Measurements from ENCODE around the gene TLR9.

TLR9 gene

DNA sequence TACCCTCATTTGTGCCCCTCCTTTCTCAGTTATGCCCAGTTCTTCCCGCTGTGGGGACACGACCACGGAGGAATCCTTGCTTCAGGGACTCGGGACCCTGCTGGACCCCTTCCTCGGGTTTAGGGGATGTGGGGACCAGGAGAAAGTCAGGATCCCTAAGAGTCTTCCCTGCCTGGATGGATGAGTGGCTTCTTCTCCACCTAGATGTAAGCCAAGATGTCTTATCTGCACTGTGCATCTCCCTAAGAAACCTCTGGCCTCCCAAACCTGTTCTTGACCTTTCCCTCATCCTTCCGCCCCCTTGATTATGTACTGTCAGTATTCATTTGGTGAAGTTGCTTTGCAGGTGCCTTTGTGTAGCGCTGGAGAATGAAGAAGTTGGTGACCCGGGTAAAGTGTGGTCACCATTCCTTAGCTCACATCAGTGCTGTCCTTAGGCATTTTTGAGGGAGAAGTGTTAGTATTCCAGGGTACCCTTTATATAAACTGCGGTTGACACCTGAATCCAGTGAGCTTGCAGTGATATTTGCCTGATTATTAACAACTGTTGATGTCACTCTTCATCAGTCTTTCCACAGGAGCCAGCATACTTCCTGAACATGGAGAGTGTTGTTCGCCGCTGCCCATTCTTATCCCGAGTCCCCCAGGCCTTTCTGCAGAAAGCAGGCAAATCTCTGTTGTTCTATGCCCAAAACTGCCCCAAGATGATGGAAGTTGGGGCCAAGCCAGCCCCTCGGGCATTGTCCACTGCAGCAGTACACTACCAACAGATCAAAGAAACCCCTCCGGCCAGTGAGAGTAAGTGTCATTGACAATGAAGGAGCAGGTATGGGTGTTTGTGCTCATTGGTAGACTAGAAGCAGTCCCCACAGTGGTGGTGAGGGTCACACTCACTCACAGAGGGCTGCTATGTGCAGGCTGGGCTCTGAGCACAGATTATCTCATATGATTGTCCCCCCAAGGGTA, 26.5 kb downstream of the TLR9 start:
- Histone ChIP-seq H3K4me1 (ENCODE audit: control insufficient read depth, insufficient read depth, low read depth, low read length) (peaks cover 13% of the 10 kb centered on the region), H3K23ac (ENCODE audit: low read length in 2 of 2) (peak overlapping the region in 1 of 2 experiments; percentile 90), H3K79me1 (replicated peaks; ENCODE audit: low read length, poor library complexity, severe bottlenecking) (peaks cover 18% of the 10 kb centered on the region), H3K18ac (ENCODE audit: low read depth in 1 of 2, low read length in 2 of 2) (peak overlapping the region; percentile 94 to 95), H2AFZ (ENCODE audit: low read depth, low read length) (no peak overlapping the region), H3K27me3 (ENCODE audit: control insufficient read depth in 1 of 2, insufficient read depth in 1 of 2, low read length in 2 of 2) (no peaks in the 10 kb centered on the region), H3K4me2 (ENCODE audit: low read length, poor library complexity, severe bottlenecking) (peak overlapping the region; percentile 98), H3K9me3 (ENCODE audit: control insufficient read depth, low read length) (no peaks in the 10 kb centered on the region), H2BK120ac (ENCODE audit: low read depth, low read length) (no peak overlapping the region), H2BK12ac (ENCODE audit: low read length in 2 of 2) (no peak overlapping the region), H4K91ac (ENCODE audit: low read length) (no peak overlapping the region), H4K8ac (ENCODE audit: low read length) (no peak overlapping the region), H3K36me3 (ENCODE audit: control insufficient read depth in 1 of 2, insufficient read depth in 2 of 2, low read depth in 1 of 2, low read length in 2 of 2) (peaks cover 15 to 46% of the 10 kb centered on the region in 2 experiments), H2BK5ac (ENCODE audit: low read depth, low read length, poor library complexity, severe bottlenecking) (no peak overlapping the region), H2BK15ac (ENCODE audit: low read depth, poor library complexity, severe bottlenecking) (peak overlapping the region; percentile 12), H3K27ac (ENCODE audit: low read length, poor library complexity, severe bottlenecking) (no peak overlapping the region), H3K9ac (ENCODE audit: low read length) (peak overlapping the region; percentile 93), H3K4ac (ENCODE audit: low read depth in 1 of 2, low read length in 2 of 2) (peak overlapping the region in 1 of 2 experiments; percentile 87), H3K14ac (ENCODE audit: low read length in 2 of 2) (peak overlapping the region; percentile 59 to 94), H2AK5ac (ENCODE audit: low read length, severe bottlenecking) (peak overlapping the region; percentile 58), H3K4me3 (ENCODE audit: insufficient read depth in 1 of 2, low read depth in 1 of 2, low read length in 2 of 2) (peak overlapping the region; percentile 98)
- no peak for DNase-seq
- WGBS = 87% methylated on average over 8 of the region's 14 CpGs

DNA sequence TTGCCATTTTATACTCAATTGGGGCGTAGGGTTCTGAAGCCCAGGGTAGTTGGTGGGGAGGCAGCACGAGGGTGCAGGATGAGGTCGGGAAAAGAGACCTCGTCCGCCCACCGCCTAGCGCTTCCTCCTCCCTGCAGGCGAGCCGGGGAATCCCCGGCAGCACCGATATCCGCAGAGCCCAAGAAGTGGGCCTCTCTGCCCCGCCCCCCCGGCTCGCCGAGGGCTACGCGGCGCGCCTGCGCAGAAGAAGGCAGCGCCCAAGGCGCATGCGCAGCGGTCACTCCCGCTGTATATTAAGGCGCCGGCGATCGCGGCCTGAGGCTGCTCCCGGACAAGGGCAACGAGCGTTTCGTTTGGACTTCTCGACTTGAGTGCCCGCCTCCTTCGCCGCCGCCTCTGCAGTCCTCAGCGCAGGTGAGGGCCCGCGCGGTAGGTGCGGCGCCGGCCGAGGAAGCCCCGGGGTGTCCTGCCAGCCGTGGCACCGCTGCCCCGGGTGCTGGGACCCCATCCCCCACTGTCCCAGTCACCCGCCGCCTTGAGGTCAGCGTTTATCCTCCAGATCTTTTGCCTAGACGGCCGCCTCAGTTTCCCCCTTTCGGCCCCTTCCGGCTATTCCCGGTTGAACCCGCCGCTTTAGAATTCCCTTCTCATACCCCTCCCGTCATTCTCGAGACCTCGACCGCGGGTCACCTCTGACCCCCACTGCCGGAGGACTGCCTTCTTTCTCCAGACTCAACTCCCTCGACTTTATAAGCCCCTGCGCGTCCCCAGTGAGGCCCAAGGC, 27.4 kb downstream of the TLR9 start, which contains the start of gene ALAS1:
TSS of gene ALAS1 (plus strand) at position 319 of the 784 bp plus-strand sequence. CDS start 1,082 bp downstream, outside the sequence.
- Histone ChIP-seq H2BK5ac (ENCODE audit: low read depth, low read length, poor library complexity, severe bottlenecking) (peak within 1 kb of the TSS; percentile 71), H3K4me1 (ENCODE audit: control insufficient read depth, insufficient read depth, low read depth, low read length) (peaks cover 17% of the 10 kb centered on the region), H3K79me1 (replicated peaks; ENCODE audit: low read length, poor library complexity, severe bottlenecking) (peaks cover 18% of the 10 kb centered on the region), H3K18ac (ENCODE audit: low read depth in 1 of 2, low read length in 2 of 2) (peak within 1 kb of the TSS; percentile 94 to 95), H4K8ac (ENCODE audit: low read length) (peak within 1 kb of the TSS; percentile 88), H2BK12ac (ENCODE audit: low read length in 2 of 2) (peak within 1 kb of the TSS; percentile 75 to 92), H3K14ac (ENCODE audit: low read length in 2 of 2) (peak within 1 kb of the TSS; percentile 59 to 94), H3K27ac (ENCODE audit: low read length, poor library complexity, severe bottlenecking) (peak within 1 kb of the TSS; percentile 52), H3K27me3 (ENCODE audit: control insufficient read depth in 1 of 2, insufficient read depth in 1 of 2, low read length in 2 of 2) (no peaks in the 10 kb centered on the region), H2AK5ac (ENCODE audit: low read length, severe bottlenecking) (peak within 1 kb of the TSS; percentile 94), H3K23ac (ENCODE audit: low read length in 2 of 2) (peak within 1 kb of the TSS in 1 of 2 experiments; percentile 90), H3K9me3 (ENCODE audit: control insufficient read depth, low read length) (no peaks in the 10 kb centered on the region), H4K91ac (ENCODE audit: low read length) (peak within 1 kb of the TSS; percentile 84), H3K9ac (ENCODE audit: low read length) (peak within 1 kb of the TSS; percentile 93), H2BK120ac (ENCODE audit: low read depth, low read length) (peak within 1 kb of the TSS; percentile 65), H2BK15ac (ENCODE audit: low read depth, poor library complexity, severe bottlenecking) (peak within 1 kb of the TSS; percentile 97), H3K4me3 (ENCODE audit: insufficient read depth in 1 of 2, low read depth in 1 of 2, low read length in 2 of 2) (peak within 1 kb of the TSS; percentile 98), H3K36me3 (ENCODE audit: control insufficient read depth in 1 of 2, insufficient read depth in 2 of 2, low read depth in 1 of 2, low read length in 2 of 2) (peaks cover 13 to 37% of the 10 kb centered on the region in 2 experiments), H3K4ac (ENCODE audit: low read depth in 1 of 2, low read length in 2 of 2) (peak within 1 kb of the TSS; percentile 88 to 92), H2AFZ (ENCODE audit: low read depth, low read length) (peak within 1 kb of the TSS; percentile 92), H3K4me2 (ENCODE audit: low read length, poor library complexity, severe bottlenecking) (peak within 1 kb of the TSS; percentile 98)
- peak; percentile 90 for DNase-seq
- 1% methylated on average over 71 of the region's 71 CpGs for WGBS

DNA sequence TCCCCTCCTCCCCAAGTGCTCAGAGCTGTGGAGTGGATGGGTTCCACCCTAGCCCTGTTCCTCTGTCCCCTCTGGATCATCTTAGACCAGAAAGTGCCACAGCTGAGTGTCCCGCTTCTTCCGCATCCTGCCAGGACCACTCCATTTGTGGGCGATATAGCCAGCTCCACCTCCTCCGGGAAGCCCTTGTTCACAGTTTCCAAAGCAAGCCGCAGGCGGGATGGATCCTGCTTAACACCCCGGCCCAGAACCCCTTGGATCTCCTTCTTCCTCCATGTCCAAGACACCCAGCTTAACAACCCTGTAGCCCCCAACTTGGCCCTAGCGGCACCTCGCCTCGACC, 28.0 kb downstream of the TLR9 start:
- Histone ChIP-seq H2BK12ac (ENCODE audit: low read length in 2 of 2) (peak overlapping the region; percentile 75 to 92), H3K18ac (ENCODE audit: low read depth in 1 of 2, low read length in 2 of 2) (peak overlapping the region; percentile 68 to 88), H3K9ac (ENCODE audit: low read length) (peak overlapping the region; percentile 93), H2AFZ (ENCODE audit: low read depth, low read length) (peak overlapping the region; percentile 92), H2BK5ac (ENCODE audit: low read depth, low read length, poor library complexity, severe bottlenecking) (no peak overlapping the region), H3K79me1 (replicated peaks; ENCODE audit: low read length, poor library complexity, severe bottlenecking) (peaks cover 18% of the 10 kb centered on the region), H3K4me1 (ENCODE audit: control insufficient read depth, insufficient read depth, low read depth, low read length) (peaks cover 20% of the 10 kb centered on the region), H4K91ac (ENCODE audit: low read length) (peak overlapping the region; percentile 81), H3K36me3 (ENCODE audit: control insufficient read depth in 1 of 2, insufficient read depth in 2 of 2, low read depth in 1 of 2, low read length in 2 of 2) (peaks cover 11 to 31% of the 10 kb centered on the region in 2 experiments), H3K4ac (ENCODE audit: low read depth in 1 of 2, low read length in 2 of 2) (peak overlapping the region; percentile 75 to 92), H3K4me2 (ENCODE audit: low read length, poor library complexity, severe bottlenecking) (peak overlapping the region; percentile 62), H2BK120ac (ENCODE audit: low read depth, low read length) (peak overlapping the region; percentile 65), H2BK15ac (ENCODE audit: low read depth, poor library complexity, severe bottlenecking) (peak overlapping the region; percentile 90), H3K4me3 (ENCODE audit: insufficient read depth in 1 of 2, low read depth in 1 of 2, low read length in 2 of 2) (peak overlapping the region in 1 of 2 experiments; percentile 98), H3K27me3 (ENCODE audit: control insufficient read depth in 1 of 2, insufficient read depth in 1 of 2, low read length in 2 of 2) (no peaks in the 10 kb centered on the region), H4K8ac (ENCODE audit: low read length) (peak overlapping the region; percentile 87), H3K27ac (ENCODE audit: low read length, poor library complexity, severe bottlenecking) (peak overlapping the region; percentile 52), H2AK5ac (ENCODE audit: low read length, severe bottlenecking) (peak overlapping the region; percentile 94), H3K9me3 (ENCODE audit: control insufficient read depth, low read length) (no peaks in the 10 kb centered on the region), H3K23ac (ENCODE audit: low read length in 2 of 2) (peak overlapping the region in 1 of 2 experiments; percentile 85), H3K14ac (ENCODE audit: low read length in 2 of 2) (peak overlapping the region in 1 of 2 experiments; percentile 82)
- no peak for DNase-seq
- WGBS = 57% methylated on average over 10 of the region's 10 CpGs

All from mesenchymal stem cell (in vitro differentiated cells and primary cell).